GM12872 (cell line): Measurements from ENCODE around the gene RASGRF1.

ENCODE experiments used
- TF ChIP-seq, protein P1 (sequence below): IDR thresholded peaks from 3 replicates; pipeline ENCODE4 v1.5.1; 2011; ENCODE audit warnings: low read depth, mild to moderate bottlenecking, low read length, moderate library complexity; ENCODE audit not compliant: insufficient read depth

RASGRF1 gene

DNA sequence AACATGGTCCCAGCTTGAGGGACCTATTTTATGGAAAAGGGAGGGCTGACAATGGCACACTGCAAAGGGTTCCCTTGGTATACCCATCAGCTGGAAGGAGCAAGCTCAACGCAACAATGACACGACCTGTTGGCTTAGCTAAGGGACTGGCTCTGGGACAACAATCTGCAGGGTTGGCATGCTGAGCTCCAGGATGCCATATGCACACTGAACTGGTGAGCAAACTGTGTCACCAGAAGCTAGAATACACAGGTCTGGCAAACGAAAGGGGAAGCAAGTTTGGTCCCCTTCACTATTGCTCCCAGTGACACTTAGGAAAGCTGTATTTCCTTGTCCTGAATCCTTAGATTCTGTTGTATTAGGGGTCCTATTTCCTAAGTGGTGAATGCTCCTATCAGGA lies 38.0 kb upstream of the RASGRF1 start:
- TF ChIP-seq, protein P1, sequence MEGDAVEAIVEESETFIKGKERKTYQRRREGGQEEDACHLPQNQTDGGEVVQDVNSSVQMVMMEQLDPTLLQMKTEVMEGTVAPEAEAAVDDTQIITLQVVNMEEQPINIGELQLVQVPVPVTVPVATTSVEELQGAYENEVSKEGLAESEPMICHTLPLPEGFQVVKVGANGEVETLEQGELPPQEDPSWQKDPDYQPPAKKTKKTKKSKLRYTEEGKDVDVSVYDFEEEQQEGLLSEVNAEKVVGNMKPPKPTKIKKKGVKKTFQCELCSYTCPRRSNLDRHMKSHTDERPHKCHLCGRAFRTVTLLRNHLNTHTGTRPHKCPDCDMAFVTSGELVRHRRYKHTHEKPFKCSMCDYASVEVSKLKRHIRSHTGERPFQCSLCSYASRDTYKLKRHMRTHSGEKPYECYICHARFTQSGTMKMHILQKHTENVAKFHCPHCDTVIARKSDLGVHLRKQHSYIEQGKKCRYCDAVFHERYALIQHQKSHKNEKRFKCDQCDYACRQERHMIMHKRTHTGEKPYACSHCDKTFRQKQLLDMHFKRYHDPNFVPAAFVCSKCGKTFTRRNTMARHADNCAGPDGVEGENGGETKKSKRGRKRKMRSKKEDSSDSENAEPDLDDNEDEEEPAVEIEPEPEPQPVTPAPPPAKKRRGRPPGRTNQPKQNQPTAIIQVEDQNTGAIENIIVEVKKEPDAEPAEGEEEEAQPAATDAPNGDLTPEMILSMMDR, result no peak

DNA sequence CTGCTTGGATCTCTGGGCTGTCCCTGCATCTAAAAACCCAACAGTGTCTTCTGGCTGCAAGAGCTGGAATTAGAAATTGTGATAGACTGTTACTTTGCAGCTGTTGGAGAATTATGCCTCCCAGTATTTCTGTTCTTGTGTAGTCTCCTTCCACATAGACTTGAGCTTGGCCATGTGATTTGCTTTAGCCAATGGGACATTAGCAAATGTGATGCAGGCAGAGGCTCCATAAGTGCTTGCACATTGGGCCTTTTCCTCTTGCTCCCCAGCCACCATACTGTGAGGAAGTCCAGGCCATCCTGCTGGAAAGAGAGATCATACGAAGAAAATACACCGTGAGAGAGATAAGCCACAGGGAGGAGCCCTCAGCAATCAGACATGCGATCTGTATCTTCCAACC lies 33.8 kb upstream of the RASGRF1 start:
- TF ChIP-seq, protein P1, result no peak

DNA sequence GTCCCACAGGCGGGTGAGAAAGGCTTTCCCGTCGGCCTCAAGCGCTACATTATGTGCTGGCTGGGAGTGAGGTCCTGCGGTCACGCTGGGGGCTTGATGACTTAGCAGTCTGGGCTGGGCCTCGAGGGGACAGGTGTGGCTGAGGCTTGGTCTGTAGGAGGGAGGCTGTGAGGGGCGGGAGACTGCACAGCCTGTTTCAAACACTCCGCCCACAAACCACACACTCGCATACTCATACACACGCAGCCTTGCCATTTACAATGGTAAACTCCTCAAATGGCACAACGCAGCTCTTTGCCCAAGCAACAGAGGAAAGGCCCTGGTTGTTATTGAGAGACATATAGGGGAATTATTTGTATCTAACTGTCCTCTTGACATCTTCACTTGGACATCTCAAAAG lies 32.4 kb upstream of the RASGRF1 start:
- TF ChIP-seq, protein P1, result no peak

DNA sequence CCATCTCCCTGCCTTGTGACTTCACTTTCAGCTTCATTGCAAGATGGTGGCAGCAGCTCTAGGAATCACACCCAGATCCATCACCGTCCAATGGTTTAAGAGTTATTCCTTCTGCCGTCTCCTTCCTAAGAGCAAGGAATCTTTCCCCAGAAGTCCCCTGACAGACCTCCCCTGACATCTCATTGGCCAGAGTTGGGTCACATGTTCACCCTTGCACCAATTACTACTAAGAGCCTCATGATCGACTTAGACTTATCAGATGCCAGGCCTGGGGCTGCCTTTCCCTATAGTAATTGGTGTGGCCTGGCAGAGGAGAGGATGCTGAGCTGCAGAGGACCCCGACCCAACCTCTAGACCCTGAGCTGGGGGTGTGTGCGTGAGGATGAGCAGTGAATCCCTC lies 31.8 kb upstream of the RASGRF1 start:
- TF ChIP-seq, protein P1, result no peak

DNA sequence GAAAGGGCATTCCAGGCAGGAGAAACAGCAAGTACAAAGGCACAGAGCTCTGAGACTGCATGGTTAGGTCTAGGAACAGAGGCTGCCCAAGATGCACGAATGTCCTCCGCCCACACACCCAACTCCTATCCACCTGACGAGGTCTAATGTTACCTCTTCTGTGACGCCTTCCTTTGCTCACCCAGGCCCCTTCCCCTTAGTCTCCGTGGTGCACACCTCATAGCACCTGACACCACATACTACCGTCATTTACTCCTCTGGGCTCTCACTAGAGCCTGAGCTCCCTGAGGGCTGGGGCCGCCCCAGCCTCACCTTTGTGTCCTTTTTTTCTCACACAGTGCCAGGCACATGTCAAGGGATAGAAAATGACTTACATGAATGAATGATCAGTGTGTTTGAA lies 31.0 kb upstream of the RASGRF1 start:
- TF ChIP-seq, protein P1, result no peak

DNA sequence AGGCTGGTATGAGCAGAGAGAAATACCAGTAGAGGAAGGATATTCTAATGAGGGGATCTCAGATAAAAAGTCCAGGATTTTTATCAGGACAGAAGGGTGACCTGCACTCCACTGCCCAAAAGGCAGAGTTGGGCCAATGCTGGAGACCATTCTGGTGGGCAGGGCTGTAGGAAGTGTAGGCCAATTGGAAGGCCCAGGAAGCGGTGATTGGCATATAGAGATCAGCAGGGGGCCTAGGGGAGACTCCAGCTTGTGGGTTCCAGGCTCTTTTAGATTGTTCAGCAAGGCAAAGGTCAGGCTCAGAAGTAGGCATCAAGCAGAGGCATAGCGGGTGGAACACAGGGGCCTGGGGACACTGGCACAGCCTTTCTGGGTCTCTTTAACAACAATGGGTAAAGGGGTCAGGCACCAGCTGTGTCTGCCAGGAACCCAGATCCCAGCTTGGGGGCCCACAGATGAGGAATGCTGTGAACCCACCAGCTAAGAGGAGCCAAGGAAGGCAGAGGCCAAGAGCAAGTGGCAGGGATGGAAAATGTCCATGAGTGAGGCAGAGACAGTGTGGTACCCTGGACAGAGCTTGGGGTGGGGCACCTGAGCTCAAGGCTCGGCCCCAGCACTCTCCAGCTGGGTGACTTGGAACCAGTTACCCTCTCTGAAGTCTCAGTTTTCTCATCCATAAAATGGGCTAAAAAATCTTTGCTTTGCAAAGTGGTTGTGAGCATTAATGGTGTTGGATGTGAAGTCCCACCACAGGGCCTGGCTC lies 27.0 kb upstream of the RASGRF1 start:
- TF ChIP-seq, protein P1, result no peak

DNA sequence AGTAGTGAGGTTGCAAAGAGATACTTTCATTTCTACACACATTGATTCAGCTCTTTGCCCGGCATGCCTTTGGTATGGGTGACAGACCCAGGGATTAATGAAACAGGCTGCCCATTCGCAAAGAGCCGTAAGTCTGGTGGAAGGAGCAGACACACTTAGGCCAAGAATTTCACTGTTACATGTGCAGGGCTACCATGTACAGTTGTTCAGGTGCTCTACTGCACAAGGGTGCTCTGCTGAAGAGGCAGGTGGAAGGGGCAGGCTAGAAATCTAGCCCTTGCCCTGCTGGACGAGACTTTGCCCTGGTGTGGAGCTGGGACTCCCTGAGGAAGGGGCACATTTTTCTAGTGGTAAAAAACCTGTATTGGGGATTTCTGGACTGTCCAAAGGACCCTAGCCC lies 26.2 kb upstream of the RASGRF1 start:
- TF ChIP-seq, protein P1, result no peak
